ENCODE data around the gene ADARB1. TPM values are rescaled to one million over a fixed set of nuclear protein-coding genes. Genes with fewer than 3 reads are reported as not detected.
"Not testable (repeated sequence)": the region's sequence is repeated elsewhere in the genome, so short reads cannot be mapped to it uniquely, and the experiment has no call there.

ADARB1 gene
- total RNA-seq, 1 donor from 2014 or later: 9.7 TPM

DNA sequence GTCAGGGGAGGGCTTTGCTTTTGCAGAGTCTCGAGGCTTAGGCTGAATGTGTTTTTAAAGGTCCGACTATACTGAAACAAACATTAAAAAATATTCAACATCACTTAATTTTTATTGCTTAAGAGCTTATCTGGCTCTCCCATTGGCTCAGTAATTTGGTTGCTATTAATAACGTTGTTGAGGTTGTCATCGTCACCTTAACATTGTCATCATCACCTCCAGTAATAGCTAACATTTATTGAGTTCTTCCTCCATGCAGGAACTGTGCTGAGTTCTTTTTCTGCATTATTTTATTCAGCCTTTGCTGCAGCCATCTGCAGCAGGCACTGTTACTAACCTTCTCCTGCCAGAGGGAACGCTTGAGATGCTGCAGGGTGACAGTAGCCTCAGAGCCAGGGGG, 40.1 kb downstream of the ADARB1 start:
- DNase-seq (ENCODE audit: low read depth): no peak

DNA sequence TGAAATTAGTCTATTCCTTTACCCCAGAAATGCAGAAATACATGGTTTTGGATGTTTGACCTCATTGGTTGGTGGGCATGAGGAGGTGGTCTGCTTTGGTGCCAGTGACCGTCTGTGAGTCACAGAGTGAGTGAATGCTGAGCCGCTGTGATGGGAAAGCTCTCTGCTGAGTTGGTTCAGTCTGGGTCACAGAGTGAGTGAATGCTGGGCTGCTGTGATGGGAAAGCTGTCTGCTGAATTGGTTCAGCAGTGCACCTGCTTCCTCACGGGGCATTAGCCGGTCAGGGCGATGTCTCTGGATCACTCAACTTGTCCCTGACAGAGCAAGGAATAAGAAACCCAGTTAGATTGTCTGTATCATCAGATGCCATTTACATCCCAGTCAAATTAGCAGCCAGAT, 40.8 kb downstream of the ADARB1 start:
- no peak for DNase-seq (ENCODE audit: low read depth)

DNA sequence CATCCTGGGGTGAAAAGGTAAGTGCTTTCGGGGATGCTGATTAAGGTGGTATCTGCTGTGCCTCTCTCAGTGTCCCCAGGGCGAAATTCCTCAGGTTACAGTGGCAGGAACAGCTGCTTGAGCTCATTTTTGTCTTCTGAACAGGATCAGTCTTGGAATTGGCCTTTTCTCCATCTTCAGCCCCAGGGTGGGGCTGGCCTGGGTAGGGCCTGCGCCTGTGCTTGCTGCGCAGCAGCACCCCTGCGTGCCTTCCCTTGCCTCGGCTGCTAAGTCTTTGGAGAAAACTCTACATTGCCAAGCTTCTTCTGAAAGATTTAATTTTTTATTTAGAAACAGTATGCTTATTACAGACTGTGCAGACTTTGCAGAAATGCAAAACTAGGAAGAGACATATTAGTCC, 41.7 kb downstream of the ADARB1 start:
- DNase-seq (ENCODE audit: low read depth): no peak

DNA sequence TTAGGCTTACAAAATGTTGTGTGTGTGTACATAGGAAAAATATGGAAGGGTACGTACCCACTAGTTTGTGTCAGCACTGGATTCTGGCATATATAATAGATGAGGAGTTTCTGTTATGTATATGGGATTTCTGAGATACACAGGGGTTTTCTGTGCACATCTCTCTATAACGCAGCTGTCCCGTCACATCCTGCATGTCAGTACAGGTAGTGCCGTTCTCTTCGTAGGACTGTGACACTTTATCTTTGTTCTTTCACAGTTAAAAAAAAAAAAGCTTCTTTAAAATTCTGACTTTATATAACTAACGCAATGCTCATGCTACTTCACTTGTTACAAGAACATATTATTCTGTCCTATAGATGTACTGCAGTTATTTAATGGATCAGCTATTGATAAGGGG, 42.9 kb downstream of the ADARB1 start:
- DNase-seq (ENCODE audit: low read depth): no peak

DNA sequence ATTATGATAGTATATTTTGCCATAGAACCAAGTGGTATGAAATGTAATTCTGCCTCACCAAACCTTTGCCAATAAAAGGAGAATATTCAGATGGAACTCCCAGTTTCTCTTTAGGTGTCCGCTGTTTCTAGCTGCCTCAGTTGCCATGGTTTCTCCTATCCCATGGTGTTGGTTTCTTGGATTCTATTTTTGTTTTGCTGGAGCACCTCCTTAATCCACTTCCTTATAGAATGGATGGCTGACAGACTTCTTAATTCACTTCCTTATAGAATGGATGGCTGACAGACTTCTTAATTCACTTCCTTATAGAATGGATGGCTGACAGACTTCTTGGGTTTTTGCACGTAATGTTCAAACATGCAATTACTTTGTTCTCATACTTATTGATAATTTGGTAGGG, 43.7 kb downstream of the ADARB1 start:
- DNase-seq (ENCODE audit: low read depth): no peak

DNA sequence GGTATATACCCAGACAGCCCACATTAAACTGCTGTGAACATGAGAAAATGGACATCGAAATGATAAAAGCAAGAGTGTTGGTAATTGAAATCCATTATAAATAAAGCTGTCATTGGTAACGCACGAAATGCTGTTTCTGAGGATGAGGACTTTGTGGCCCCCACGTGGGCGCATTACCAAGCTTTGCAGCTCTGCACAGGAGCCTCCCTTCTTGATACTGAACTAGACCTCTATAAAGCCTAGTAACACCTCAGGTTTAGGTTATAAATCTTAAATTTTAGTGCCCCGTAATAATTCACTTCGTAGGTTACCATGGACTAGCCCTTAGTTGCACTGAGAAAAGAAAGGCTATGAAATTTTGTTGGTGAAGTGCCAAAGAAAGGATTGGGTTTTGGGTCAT, 45.4 kb downstream of the ADARB1 start:
- no peak for DNase-seq (ENCODE audit: low read depth)

DNA sequence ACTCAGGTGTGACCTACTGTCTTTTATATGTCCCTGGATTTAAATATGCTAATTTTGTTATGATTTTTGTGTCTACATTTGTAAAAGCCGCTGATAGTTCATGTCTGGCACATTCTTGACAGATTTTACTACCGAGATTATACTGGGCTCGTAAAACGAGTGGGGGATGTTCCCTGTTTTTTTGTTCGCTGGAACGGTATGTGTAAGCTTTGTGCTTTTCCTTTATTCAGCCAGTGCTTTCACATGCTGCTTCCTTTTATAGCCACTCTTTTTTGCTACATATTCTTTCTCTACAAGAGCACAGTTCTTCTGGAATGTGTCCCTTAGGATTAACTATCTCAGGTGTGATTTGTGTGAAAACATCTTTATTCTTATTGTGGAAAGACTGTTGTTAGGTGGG, 46.6 kb downstream of the ADARB1 start:
- no peak for DNase-seq (ENCODE audit: low read depth)

DNA sequence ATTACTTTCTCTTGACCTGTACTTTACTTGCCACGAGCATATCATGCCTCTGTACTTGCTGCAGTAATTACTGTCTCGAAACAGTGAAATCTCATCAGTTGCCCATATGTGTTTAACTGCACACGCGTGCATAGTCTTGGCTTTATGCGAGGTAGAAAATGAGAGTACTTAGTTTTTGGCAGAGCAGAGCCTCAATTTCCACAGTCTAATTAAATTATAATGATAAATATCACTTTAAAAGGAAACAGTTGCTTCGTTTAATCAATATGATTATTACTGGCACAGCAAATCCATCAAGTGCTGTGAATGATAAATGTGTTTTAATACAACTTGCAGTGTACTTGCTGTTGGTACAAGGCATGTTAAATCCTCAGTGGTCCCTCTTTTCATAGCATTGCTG, 47.6 kb downstream of the ADARB1 start:
- DNase-seq (ENCODE audit: low read depth): no peak

DNA sequence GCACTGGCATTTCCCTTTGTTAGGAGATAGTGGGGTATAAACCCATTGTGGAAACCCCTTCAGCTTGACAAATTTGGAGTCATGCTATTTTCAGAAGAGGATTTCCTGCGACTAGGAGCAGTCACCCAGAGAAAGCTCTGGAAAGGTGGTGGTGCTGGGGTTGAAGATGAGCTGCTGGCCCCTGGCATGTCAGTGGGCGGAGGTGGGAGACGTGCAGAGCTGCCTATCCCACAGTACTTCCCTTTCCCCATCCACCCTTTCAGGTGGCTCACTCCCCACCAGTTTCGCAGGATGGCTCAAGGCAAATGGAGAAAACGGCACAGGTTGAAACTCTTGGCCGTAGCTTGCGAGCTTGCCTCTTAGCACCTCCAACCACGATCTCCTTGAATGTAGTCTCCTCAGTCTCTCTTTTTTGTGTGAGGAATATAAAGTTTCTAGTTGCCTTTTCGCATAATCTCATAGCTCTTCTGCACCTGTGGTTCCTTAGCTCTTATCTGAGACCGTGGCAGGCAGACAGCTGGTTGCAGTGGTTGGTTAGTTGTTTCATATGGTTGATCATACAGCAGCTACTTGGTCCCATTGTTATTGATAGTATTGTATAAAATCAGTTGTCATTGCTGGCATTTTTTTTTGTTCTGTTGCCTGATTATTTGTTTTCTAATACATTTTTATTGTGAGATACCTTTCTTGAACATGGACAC, 48.2 kb downstream of the ADARB1 start:
- DNase-seq (ENCODE audit: low read depth): no peak

DNA sequence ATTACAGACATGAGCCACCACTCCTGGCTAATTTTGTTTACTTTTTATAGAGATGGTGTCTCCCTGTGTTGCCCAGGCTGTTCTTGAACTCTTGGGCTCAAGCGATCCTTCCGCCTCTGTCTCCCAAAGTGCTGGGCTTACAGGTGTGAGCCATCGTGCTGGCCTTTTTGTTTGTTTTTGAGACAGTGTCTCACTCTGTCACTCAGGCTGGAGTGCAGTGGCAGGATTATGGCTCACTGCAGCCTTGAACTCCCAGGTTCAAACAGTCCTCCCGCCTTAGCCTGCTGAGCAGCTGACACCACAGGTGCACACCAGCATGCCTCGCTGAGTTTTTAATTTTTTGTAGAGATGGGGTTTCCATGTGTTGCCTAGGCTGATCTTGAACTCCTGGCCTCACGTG, 49.1 kb downstream of the ADARB1 start:
- DNase-seq (ENCODE audit: low read depth): no peak

DNA sequence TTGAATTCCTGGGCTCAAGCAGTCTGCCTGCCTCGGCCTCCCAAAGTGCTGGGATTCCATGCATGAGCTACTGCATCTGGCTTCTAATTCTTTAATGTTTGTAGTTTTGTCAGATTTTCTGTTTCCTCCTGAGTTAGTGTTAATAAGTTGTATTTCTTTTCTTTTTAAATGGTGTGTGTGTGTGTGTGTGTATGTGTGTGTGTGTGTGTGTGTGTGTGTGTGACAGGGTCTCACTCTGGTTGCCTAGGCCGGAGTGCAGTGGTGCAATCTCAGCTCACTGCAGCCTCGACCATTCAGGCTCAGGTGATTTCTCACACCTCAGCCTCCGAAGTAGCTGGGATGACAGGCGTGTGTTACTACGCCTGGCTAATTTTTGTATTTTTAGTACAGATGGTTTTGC, 50.2 kb downstream of the ADARB1 start:
- DNase-seq (ENCODE audit: low read depth): no peak

DNA sequence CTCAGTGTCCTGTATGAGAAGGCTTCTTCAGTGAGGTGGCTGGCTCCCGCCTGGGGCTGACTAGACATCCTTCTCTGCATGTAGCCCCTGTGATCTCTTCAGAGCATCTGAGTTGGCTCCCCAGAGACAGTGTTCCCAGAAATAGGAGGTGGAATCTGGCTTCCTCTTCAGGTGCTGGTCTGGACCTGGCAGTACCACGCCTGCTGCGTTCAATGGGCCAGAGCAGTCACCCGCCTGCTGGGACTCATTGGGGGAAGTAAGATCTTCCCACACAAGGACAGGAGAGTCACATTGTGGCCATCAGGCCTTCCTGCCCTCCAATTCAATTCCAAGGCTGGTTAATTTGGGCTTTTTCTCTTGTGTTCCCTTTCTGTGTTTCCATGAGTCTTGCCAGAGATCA, 51.0 kb downstream of the ADARB1 start:
- no peak for DNase-seq (ENCODE audit: low read depth)

DNA sequence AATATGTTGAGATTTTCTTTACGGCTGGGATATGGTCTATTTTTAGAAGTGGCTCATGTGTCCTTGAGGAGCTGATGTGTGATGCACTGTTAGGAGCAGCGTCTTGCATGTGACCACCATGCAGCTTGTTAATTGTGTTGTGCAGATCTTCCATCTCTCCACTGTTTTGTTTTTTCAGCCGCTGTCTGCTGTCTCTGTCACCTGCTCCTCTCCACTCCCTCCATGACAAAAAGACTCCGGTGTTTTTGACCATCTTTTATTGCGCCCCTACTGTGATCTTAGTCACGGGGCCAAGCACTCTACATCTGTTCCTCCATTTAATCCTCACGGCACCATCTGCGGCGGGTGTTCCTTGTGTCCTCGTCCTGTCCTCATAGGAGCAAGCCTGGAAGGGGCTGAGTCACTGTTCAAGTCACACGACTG, 51.8 kb downstream of the ADARB1 start:
- DNase-seq (ENCODE audit: low read depth): no peak

DNA sequence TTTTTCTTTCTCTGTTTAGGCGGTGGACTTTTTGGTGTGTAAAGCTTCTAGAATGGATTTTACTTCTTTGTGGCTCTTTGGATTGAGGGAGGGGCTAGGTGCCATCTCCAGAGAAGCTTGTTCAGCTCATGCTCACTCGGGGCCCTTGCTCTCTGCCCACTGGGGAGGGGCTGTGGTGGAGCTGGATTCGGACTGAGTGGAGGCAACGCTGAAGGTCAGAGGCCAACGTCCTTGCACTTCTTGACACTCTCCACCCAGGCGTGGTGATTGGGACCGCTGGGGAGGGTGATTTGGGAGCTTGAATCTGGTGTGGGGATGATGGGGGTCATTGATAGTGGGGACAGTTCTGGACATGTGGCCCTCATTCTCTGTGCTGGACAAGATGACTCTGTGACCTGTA, 52.6 kb downstream of the ADARB1 start:
- DNase-seq (ENCODE audit: low read depth): no peak

DNA sequence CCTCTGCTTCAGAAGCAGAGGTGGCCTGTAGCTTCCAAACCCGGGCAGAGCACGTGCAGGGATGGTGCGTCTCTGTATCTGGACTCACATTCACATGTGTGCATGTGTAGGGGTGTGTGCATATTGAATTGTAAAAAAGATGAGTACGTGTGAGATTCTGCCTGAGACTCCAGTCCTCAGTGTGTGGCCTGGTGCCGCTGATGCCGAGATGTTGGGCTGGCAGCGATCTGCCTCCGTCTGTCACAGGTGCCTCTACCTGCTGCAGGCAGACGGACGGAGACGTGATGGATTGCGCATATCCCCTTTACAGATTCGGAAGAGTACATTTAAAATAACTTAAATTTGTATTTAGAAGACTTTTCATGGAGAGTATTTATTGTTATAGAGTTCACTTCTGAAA, 53.6 kb downstream of the ADARB1 start:
- DNase-seq (ENCODE audit: low read depth): no peak

DNA sequence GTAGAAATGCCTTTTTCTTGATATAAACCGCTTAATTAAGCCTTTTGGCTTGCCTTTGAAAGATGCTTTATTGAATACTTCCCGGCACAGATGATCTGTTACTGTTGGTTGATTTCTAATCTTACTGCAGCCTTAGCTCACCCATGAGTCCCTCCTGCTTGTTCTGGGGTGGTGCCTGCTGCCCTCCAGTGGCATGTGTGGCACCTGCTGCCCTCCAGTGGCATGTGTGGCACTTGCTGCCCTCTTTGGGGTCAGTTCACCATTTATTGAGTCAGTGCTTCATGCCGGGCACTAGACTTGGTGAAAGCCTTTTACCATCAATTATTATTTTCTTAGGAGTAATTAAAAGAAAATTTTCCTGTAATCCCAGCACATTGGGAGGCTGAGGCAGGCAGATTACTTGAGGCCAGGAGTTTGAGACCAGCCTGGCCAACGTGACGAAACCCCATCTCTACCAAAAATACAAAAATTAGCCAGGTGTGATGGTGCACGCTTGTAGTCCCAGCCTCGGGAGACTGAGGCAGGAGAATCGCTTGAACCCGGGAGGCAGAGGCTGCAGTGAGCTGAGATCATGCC, 54.3 kb downstream of the ADARB1 start:
- DNase-seq (ENCODE audit: low read depth): peak; percentile 67

DNA sequence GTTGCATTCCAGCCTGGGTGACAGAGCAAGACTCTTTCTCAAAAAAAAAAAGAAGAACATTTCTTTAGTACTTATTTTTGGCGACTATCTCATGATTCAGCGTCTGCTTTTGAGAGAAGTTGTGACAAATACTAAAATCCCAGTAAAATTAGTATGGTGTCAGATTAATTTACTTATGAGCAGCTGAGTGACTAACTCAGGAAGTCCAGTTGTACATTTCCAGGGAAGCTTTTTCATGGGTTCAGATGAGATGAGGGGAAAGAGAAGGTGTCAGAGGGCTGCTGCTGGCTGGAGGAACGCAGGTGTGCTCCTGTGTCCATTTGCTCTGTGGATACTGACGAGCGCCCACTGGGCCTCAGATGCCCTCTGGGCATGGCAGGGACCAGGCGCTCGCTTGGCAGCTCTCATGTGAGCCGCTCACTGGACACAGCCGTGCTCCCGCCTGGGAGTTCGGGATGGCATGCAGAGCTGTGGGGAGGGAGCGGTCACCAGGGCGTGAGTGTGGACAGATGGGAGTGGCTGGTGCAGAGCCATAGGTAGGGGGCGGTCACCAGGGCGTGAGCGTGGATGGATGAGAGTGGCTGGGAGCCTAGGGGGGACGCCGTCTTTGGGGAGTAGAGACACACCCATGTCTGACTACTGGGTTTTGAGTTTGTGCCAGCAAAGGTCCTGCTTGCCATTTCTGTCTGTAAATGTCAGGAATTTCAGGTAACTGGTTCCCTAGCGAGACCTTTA, 55.0 kb downstream of the ADARB1 start:
- no peak for DNase-seq (ENCODE audit: low read depth)

DNA sequence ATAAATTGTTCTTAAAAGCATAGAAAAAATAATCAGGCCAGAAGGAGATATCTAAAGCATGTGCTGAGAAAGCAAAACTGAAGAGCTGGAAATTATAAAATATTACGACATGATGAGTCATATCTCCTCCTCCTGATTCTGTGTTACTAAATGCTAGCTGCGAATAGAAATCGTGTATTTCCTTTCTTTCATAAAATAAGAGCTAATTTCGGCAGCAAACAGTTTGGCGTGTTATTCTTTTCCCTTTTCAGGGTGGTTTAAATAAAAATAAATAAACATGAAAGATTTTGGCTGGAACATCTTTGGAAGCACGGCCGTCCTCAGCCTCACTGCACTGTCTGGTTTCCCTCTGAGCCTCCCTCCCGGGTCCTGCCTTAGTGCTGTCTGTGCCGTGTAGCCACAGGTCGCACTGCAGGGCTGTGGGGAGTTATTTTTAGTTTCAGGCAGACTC, 56.0 kb downstream of the ADARB1 start:
- DNase-seq (ENCODE audit: low read depth): peak; percentile 18

DNA sequence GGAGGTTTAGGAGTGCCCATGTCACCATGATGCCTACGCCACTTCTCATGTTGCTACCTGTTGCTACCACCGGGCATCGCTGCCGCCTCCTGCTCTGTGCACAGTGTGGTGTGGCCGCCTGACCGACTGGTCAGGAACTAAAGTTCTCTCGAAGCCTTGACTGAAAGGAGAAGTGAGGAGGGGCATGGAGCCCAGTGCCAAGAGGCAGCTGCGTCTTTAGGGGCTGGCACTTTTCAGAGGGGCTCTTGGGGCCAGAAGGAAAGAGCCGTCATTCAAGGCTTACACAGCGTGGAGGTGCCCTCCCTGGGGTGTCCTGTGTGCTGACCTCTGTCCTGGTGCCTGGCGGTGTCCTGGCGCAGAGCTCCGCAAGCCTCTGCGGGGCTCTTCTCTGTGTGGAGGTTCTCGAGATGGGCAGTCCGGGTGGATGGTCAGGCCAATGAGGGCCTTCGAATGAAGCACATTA, 57.2 kb downstream of the ADARB1 start:
- DNase-seq (ENCODE audit: low read depth): no peak

DNA sequence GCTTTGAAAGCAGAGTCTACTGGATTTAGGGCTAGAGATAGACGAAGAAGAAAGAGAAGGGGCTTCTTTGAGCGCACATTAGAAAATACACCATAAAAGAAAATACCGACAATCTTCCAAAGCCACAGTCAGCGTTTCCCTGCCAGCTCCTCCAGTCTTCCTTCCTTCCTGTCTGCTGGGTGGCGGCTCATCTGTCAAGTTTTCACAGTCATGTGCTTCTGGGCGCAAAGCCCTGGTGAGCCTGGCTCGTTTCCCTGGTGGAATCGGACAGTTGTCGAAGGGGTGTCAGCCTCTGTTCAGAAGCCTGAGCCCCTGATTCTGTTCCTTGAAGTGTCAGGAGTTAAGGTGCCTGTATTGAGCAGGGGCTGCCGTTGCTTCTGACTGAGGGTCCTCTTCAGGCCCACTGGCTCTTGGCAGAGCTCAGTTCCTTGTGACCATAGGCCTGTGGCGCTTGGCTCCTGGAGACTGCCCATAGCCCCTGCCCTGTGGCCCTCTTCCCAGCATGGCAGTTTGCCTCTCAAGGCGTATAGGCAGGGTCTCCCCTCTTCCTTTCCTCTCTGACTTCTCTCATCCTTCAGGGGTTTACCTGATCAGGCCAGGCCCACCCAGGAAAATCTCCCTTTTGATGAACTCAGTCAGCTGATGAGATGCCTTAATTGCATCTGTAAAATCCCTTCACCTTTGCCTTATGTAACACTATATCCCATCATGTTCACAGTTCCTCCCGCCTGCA, 58.6 kb downstream of the ADARB1 start:
- DNase-seq (ENCODE audit: low read depth): no peak

DNA sequence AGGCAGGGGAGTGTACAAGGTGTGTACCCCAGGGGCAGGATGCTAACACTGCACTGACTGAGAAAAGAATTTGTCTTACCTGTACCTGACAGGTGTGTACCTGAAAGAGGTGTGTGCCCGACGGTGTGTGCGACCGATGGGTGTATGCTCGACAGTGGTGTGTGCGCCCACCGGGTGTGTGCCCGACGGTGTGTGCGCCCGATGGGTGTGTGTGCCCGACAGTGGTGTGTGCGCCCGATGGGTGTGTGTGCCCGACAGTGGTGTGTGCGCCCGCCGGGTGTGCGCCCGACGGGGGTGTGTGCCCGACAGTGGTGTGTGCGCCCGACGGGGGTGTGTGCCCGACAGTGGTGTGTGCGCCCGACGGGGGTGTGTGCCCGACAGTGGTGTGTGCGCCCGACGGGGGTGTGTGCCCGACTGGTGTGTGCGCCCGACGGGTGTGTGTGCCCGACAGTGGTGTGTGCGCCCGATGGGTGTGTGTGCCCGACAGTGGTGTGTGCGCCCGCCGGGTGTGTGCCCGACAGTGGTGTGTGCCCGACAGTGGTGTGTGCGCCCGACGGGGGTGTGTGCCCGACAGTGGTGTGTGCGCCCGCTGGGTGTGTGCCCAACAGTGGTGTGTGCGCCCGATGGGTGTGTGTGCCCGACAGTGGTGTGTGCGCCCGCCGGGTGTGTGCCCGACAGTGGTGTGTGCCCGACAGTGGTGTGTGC, 59.3 kb downstream of the ADARB1 start:
- not testable (repeated sequence) for DNase-seq (ENCODE audit: low read depth)
